HG03025 (cell line): Measurements from ENCODE around the gene TYSND1.
"Not testable (repeated sequence)": the region's sequence is repeated elsewhere in the genome, so short reads cannot be mapped to it uniquely, and the experiment has no call there.

Source experiments
- ATAC-seq: cut with Tn5 transposase; IDR thresholded peaks from one replicate; pipeline ENCODE4 v1.9.1; 2021; ENCODE audit warnings: mild to moderate bottlenecking, moderate library complexity; ENCODE audit not compliant: unreplicated experiment, low FRiP score

TYSND1 gene

DNA sequence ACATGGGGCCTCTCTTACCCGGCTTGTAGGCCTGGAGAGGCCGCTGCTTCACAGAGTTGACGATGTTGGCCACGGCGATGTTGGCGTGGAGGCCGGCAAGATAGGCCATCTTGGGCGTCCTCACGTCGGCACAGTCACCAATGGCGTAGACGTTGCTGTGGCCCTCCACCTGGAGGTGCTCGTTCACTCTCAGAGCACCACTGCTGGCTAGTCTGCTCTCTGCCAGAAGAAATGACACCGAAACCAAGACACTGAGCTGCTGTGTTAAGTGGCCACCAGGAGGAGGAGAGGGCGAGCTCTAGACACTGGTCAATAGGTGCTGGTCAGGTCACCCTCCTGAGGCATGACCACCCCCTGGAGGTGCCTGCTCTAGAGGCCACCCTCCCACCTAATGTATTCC is 31.6 kb downstream of the TYSND1 start:
- ATAC-seq, result no peak

DNA sequence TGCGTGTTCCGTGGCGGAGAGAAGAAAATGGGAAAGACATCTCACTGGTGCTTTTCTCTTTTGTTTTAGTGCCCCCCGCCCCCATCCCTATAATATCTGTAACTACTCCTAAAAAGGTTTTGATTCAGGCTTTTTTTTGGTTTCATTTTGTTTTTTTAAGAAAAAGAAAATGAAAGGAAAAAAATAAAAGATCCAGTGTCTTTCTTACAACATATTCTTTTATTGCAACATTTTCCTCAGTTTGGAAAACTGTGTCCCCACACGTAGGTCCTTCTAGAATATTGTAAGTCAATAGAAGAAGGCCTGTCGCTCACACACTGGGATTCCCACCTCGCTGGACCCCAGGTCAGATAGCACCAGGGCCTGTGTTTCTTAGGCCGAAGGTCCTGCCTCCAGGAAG is 34.4 kb downstream of the TYSND1 start:
- ATAC-seq, result no peak

DNA sequence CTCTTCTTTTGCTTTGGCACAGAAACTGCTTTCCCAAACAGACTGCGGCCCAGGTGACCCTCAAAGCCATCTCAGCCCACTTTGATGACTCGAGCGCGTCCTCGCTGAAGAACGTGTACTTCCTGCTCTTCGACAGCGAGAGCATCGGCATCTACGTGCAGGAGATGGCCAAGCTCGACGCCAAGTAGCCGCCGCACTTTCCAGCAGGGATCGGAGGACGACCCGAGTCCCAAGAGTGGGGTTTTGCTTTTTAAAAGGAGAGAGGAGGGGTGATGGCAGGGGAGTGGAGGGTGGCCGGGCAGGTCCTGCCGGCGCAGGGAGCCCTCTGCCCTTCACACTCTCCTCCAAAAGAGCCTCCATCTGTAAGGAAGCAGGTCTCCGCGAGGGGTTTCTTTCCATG is 35.0 kb downstream of the TYSND1 start:
- ATAC-seq, result no peak

DNA sequence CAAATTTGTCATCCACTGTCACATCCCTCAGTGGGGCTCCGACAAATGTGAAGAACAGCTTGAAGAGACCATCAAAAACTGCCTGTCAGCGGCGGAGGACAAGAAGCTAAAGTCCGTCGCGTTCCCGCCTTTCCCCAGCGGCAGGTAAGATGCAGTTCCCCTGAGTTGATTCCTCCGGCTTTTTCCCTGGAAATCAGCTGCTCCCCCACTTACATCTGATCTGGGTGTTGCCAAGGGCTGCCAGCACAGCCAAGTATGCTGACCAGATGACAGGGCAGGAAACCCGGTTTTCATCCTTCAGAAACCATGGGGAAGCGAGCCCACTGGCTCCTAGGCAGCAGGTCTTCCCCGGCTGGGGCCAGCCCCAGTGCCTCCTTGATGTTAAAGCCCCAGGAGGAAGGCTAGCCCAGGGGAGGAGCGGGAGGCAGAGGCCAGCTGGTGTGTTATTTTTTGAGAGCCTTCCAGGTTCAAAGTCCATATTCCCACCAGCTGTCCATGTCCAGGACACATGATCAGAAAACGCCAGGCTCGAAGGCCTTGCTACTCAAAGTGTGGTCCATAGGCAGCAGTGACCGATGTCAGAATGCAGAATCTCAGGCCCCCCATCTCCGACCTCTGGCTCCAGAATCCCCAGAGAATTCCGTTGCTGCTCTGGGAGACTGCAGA is 37.3 kb downstream of the TYSND1 start:
- no peak for ATAC-seq

DNA sequence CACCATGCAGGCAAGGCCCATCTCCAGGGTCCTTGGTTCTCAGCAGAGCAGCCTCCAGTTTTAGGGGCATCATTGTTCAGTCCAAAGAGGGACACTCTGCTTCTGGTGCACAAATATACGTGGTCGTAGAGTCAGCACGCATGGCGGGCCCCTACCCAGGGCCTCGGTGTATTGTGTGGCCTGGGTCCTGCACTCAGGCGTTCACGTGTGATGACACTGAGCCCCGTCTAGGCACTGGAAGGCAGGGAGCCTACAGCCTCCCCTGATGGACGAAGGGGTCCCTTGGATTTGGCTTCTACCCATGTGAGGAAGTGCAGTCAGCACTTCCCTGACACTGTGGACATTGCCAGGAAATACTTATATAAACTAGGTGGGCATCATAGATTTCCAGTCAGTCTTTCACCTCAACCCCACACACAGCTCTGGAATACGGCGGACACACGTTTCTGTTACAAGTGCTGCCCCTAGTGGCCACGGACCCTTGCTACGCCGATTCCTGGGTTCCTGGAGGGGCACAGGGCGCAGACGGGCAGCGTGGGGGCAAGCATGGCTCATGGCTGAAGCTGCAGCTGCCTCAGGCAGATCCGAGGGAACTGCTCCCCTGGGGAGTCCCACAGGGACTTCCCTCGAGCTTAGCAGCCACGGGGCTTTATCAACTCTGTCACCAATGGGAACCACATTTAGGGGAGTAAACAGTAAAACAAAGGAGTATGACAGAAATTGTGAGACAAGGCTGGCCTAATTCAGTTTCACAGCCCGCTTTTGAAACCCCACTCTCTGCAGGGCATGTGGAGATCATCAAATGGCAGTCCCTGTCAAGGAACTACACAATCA is 39.3 kb downstream of the TYSND1 start:
- ATAC-seq, result no peak

DNA sequence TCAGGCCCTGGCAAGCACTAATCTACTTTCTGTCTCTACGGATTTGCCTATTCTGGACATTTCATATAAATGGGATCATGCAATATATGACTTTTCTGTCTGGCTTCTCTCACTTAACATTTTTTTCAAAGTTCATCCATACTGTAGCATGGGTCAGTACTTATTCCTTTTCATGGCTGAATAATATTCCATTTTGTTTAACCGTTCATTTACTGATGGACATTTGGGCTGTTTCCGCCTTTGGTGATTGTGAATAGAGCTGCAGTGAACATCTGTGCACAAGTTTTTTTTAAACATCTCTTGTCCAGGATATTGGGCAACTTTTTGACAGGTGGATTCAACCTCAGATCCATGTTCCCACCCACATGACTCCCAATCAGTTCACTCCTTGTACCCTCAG is 44.8 kb downstream of the TYSND1 start:
- no peak for ATAC-seq

DNA sequence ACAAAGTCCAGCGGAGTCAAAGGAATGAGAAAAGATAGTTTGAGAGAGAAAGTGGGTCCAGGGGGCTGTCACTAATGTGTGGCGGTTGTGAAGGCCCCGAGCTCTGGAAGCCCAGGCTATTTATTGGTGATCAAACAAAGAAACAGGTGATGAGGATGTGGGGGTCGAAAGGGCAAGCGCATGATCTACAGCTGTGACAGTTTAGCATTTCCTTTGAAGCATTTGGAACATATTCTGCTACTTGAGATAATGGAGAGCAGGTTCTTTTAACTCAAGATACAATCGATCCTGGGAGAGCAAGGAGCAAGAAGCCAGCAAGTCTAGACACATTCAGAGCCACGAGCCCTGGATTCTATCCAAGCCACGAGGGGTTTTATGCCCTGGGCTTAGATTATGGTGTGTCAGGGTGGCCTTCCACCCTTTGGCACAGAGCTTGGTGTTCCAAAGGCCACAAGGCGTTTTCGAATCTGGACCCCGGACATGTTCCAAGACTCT is 45.4 kb downstream of the TYSND1 start:
- ATAC-seq, result not testable (repeated sequence)

DNA sequence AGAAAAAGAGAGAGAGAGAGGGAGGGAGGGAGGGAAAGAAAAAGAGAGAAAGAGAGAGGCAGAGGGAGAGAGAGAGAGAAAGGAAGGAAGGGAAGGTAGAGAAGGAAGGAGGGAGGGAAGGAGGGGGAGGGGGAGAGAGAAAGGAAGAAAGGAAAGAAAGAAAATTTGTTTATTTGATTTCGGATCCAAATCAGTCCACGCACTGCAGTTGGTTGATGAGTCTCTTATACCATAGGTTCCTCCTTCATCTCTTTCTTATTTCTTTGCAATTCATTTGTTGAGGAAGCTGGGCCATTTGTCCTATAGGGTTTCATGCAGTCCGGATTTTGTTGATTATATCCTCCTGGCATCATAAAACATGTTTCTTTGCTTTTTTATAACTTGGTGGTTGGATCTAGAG is 48.2 kb downstream of the TYSND1 start:
- no peak for ATAC-seq

DNA sequence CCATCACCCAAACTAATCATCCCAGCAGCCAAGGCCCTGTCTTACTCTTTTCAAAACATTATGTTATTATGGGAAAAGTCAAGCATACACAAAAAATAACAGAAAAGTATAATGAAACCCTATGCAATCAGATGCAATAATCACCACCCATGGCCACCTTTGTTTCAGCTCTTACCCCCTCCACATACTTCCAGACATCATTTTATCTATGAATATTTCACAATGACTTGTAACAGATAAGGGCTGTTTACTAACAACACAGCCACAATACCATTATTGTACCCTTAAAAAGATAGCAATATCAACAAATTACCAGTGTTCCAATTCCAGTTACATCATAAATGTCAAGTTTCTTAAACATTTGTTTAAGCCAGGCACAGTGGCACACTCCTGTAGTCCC is 49.0 kb downstream of the TYSND1 start:
- ATAC-seq, result no peak

DNA sequence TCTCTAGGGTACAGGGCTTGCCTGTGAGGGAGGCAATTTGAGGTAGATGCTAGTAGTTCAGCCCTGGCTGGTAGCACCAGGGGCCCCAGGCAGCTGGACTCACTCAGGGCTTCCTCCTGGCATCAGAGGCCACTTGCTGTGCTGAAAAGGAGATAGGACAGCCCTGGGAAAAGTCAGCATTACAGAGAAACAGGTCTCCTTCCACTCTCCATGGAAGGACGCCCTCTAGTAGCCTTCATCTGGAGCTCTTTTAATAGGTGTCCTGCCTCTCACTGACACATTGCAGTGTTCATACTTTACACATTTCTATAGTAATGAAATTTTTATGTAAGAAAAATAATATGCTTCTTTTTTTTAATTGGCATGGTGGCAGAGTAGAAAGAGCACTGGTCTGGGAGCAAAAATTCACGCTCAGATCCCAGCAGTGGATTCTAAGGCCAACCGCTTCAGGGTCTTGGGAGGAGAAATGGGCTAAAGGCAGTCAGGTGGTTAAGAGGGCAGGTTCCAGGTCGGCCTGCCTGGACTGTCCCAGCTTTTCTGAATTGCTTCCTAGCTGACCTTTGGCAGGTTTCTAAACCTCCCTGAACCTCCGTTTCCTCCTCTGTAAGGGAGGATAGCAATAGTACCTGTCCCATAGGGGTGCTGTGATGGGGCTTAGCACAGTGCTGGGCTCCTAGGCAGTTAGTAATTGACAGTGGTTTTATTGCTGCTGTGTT is 49.6 kb downstream of the TYSND1 start:
- ATAC-seq, result no peak

DNA sequence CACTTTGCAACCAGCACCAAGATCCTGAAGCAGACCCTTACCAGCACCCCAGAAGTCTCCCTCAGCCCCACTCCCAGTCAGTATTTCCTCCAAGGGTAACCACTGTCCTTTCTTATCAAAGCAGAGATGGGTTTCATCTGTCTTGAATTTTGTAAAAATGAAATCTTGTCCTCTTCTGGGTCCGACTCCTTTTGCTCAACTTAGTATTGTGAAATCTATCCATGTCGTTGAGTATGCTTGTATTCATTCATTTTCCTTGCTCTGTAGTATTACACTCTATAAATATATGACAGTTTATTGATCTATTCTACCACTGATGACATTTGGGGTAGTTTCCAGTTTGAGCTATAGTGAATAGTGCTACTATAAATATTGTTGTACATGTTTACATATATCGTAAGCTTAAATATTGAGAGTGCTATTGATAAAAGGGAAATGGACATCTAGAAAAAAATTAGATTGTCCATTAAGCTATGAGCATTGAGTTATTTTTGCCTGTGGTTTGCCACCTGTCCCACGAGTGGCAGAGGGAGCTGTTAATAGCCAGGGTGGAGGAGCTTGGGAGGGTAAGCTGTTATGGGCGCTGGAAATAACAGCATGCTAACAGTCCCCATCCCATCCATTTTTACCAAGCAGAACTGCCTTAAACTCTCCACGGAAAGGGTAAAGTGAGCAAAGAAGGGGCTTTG is 50.3 kb downstream of the TYSND1 start:
- no peak for ATAC-seq

DNA sequence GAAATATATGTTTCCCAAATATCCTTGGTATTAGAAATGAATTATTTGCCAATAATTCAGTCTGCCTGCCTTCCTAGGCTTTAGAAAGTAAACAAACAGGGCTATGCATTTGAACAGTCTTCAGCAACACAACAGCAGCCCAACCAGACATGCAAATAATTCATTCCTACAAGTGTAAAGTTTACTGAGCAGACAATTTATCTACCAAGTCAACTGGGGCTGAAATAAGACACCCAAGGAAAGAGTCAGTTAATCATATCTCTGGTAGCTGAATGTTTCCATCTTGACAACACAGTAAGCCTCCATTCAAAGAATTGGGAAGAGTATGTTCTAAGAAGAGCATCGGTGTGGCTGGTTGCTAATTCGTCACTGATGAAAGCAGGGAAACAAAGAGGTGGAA is 52.2 kb downstream of the TYSND1 start:
- no peak for ATAC-seq

DNA sequence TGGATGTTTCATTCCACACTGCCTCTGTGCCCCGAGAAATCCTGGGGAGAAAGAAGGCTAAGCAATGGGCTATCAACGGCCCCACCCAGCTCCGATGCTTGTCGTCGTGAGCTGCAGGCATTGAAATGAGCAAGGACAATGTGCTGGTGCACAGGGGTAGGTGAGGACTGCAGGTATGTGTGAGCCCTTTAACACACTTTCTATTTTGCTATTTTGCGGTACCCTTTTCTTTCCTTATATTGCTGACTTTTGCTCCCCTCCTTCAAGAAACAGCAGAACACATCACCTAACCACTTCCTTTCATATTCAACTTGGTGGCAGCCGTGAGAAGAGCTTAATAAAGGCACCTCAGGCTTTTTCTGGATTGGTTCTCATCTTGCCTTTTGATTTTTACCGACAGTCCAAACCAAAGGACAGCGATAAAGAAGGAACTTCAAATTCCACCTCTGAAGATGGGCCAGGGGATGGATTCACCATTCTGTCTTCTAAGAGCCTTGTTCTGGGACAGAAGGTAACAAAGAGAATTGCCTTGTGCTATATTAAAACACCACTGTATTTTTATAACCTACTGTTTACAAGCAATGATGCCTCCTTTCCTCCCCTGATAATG is 53.1 kb downstream of the TYSND1 start:
- ATAC-seq, result no peak

DNA sequence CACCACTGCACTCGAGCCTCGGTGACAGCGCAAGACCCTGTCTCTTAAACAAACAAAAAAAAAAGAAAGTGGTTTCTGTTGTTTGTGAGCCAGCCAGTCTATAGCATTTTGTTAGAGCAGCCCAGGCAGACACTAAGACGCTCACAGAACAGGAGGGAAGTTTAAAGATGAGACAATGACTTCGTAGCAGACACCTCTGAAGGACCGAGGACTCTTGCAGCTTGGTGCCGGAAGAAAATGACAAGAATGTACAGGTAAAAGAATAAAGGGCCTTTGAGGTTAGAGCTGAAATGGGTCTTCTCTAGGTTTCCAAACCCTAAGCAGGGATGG is 54.1 kb downstream of the TYSND1 start:
- no peak for ATAC-seq

DNA sequence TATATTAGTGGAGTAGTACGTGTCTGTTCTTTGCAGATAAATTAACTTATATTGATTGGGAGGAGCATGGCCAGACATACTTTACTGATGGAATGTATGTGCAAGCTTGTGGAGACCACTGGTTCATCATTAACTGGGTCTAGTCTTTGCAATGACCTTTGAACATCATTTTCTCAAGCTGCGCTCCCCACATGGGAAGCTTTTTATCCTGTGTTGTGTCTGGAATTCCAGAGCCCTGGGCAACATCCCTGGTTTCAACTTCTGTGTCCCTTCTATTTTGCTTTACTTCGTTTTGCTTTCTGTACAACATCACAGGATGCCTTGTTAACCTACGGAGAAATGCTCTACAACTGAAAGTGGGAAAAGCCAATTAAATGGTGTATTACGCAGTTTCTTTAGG is 55.5 kb downstream of the TYSND1 start:
- no peak for ATAC-seq

DNA sequence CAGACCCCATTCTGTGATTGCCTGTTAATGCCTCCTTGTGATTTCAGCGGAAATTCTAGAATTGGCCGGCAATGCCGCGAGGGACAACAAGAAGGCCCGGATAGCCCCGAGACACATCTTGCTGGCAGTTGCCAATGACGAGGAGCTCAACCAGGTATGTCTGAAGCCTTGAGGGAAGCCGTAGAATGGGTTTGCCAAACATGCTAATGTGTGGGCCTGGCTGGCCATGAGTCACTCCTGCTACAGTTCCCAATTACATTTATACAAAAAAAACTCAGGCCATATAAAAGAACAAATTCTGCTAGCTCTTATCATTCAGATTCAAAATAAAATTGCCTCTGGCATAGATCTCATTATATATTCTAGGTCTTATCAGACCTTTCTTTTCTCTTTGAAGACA is 56.5 kb downstream of the TYSND1 start:
- ATAC-seq, result no peak

DNA sequence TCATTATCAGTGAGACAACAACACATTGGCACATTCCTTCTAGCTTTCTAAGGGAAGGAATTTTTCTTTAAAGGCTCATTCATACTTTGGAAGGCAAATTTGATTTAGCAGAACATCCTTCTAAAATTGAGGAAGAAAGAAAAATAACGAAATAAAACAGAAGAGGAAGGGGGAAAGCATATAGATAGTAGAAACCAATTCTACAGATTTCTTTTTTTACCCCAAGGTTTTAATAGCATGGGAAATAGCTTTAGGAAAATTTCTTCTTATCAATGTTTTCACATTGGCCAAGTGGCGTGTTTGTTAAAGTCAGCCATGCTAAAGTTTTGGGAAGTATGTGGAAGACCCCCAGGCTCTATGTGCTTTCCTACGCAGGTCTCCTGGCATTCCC is 58.2 kb downstream of the TYSND1 start:
- ATAC-seq, result no peak
